Activated CD4-positive, CD25-positive, alpha-beta regulatory T cell treated with anti-CD3 and anti-CD28 coated beads, Interleukin-2, amount 50 U/mL, for 16 hours (primary cell): ENCODE measurements around the gene TRIOBP.
"Not testable (repeated sequence)": the region's sequence is repeated elsewhere in the genome, so short reads cannot be mapped to it uniquely, and the experiment has no call there.

Experiments
- DNase-seq: peaks from one replicate; pipeline ENCODE4 v3.0.0-alpha.2; 2020; ENCODE audit warnings: low read depth, low spot score

TRIOBP gene

GRCh38 chr22:37690407-37690806 lies 6.4 kb upstream of the TRIOBP start:
- DNase-seq: no peak

GRCh38 chr22:37690901-37691504 lies 5.8 kb upstream of the TRIOBP start:
- DNase-seq: no peak

DNA sequence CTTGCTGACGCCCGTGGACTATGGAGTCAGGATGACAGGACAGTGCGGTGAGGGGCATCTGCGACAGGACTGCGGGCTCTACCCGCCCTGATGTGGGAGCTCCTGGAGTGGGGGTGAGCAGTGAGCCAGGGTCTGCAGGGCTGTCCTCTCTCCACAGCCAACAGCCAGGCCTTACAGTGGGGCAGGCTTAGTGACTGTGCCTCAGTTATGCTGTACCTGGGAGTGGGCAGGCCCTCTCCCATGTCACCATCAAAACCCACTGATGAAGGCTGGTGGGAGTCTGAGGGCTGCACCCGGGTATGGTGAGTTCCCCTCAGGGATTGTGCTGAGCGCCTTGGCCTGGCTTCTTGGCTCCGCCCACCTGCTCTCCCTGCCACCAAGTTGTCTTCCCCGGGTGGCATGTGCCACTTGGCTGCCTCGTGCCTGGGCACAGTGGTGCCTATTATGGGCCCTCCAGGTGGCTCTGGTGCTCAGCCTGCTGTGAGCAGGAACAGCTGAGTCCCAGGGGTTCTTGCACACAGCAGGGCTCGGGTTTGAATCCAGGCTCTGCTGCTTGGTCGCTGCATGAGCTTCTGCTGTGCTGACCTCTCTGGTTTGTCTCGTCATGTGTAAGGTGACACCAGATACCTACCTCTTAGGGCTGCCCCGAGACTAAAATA lies 4.1 kb upstream of the TRIOBP start:
- DNase-seq: no peak

GRCh38 chr22:37694131-37694530 lies 2.7 kb upstream of the TRIOBP start:
- DNase-seq: not testable (repeated sequence)

DNA sequence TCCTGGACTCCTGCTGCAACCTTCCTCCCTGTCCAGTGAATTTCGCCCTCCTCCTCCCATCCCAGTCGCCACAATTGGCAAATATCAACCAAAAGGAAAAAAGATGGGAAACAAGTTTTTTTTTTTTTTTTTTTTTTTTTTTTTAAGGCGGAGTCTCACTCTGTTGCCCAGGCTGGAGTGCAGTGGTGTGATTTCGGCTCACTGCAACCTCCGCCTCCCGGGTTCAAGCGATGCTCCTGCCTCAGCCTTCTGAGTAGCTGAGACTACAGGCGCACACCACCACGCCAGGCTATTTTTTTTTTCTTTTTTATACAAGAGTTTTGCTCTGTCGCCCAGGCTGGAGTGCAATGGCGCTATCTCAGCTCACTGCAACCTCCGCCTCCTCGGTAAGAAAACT lies 590 bp upstream of the TRIOBP start:
- not testable (repeated sequence) for DNase-seq

GRCh38 chr22:37697538-37697835 lies 639 bp downstream of the TRIOBP start:
- no peak for DNase-seq

DNA sequence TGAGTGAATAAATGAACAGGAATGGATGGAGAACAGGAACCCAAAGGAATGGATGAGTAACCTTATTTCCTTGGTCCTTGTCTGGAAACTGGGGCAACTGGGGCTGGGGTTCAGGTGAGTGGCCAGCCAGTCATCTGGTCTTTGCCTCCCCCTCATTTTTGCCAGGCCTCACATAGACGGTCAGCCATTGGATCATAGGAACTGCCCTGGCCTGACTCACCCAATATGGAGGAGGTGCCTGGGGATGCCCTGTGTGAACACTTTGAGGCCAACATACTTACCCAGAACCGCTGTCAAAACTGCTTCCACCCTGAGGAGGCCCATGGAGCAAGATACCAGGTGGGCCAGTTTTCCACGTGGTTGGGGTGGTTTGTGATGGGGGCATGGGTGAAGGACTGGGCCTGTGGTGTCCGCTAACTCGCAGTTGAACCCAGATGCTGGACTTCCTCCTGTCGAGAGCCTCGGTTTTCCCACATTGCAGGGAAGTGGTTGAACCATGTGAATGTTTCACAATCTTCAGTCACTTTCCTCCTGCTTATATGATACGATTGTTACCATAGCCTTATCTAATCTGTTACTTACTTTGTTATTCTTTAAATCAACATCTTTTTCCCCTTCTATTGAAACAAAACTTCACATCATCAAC lies 4.4 kb downstream of the TRIOBP start:
- DNase-seq: no peak

- no peak for DNase-seq
These were observed 7.1 kb downstream of the TRIOBP start for GRCh38 chr22:37703906-37704305.

- DNase-seq: no peak
These were observed 7.8 kb downstream of the TRIOBP start for GRCh38 chr22:37704645-37705044.

DNA sequence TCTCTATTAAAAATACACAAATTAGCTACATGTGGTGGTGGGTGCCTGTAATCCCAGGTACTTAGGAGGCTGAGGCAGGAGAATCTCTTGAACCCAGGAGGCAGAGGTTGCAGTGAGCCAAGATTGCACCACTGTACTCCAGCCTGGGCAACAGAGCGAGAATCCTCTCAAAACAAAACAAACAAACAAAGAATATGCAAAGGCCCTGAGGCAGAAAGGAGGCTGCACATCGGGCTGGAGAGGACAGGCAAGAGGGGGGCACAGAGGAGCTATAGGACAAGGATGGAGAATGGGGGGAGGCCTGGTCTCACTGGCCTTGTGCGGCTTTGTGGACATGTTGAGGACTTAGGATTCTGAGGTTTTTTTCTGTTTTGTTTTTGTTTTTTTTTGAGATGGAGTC lies 8.4 kb downstream of the TRIOBP start:
- DNase-seq: no peak

DNA sequence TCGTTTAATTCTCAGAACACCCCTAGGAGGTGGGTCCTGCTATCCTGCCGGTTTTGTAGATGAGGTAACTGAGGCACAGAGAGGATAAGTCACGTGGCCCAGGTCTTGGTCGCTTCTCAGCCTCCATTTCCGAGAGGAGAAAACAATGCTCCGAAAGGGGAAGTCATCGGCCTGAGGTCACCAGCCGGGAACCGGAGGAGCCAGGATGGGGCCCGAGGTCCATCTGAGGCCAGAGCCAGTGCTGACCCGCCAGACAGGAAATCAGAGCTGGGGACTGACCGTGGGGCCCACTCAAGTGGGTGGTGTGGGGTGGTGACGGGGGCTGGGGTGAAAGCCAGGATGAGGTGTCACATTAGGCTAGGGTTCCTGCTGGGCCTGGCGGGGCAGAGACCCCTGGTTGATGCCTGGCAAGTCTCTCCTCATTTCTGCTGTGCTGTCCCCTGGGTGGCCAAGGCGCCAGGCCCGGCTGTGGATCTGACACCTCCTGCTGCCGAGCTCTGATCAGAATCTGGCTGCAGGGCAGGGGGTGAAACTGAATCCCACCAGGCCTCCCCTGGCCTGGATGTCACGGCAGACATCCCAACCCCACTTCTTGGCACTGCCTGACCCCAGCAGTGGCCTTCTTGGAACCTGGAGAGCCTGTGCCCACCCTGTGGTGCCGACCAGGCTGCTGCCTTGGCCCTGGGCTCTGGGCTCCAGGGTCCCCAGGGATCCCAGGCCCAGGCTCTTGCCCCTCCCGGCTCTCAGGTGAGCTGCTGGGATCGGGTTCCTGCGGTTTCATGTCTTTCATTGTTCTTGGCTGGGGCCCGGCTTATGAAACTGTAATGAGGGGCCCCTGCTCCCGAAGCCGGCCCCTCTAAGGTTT lies 12.0 kb downstream of the TRIOBP start:
- no peak for DNase-seq

- DNase-seq: no peak
These were observed 12.6 kb downstream of the TRIOBP start for GRCh38 chr22:37709445-37709765.

- no peak for DNase-seq
These were observed 13.8 kb downstream of the TRIOBP start for GRCh38 chr22:37710675-37711074.

GRCh38 chr22:37711490-37711889 lies 14.6 kb downstream of the TRIOBP start:
- DNase-seq: no peak

- DNase-seq: no peak
These were observed 16.9 kb downstream of the TRIOBP start for GRCh38 chr22:37713761-37714160.

- no peak for DNase-seq
These were observed 17.8 kb downstream of the TRIOBP start for GRCh38 chr22:37714634-37715033.

GRCh38 chr22:37715760-37716159 lies 18.9 kb downstream of the TRIOBP start:
- DNase-seq: no peak

DNA sequence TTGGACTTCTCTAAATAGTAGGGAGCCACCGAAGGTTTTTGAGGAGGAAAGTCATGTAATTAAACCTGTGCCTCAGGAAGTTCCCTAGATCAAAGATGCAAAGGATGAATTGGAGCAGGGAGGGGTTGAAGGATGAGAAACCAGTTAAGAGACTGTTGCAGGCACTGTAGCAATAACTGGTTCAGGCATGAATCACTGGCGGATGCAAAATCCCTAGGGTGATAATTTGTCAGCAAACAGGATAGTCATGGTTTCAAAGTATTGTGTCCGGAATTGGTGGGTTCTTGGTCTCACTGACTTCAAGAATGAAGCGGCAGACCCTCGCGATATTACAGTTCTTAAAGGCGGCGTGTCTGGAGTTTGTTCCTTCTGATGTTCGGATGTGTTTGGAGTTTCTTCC lies 19.9 kb downstream of the TRIOBP start:
- DNase-seq: no peak

DNA sequence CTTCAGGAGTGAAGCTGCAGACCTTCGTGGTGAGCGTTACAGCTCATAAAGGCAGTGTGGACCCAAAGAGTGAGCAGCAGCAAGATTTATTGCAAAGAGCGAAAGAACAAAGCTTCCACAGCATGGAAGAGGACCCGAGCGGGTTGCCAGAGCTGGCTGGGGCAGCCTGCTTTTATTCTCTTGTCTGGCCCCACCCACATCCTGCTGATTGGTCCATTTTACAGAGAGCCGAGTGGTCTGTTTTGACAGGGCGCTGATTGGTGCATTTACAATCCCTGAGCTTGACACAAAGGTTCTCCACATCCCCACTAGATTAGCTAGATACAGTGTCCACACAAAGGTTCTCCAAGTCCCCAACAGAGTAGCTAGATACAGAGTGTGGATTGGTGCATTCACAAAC lies 20.4 kb downstream of the TRIOBP start:
- DNase-seq: not testable (repeated sequence)

GRCh38 chr22:37717746-37718305 lies 21.0 kb downstream of the TRIOBP start:
- DNase-seq: not testable (repeated sequence)

GRCh38 chr22:37725551-37726240 lies 28.8 kb downstream of the TRIOBP start:
- DNase-seq: no peak
